HepG2 (cell line): ENCODE measurements around the gene DAB2IP. TPM values are rescaled to one million over a fixed set of nuclear protein-coding genes. Genes with fewer than 3 reads are reported as not detected.
A peak's percentile ranks its signal among the peaks of the same experiment; 100 is the strongest.

ENCODE experiments used
- ATAC-seq: fragments of 200-7000 bp; cut with Tn5 transposase; 3 replicates; pipeline ENCODE4 v1.9.1; 2020; ENCODE audit warnings: mild to moderate bottlenecking, moderate library complexity
- BruUV-seq: library from RNA; stranded (reverse); fragments of 400-500 nt; replicated peaks from 2 replicates; lab custom pipeline; 2021; lab: Mats Ljungman, UMichigan
- CTCF ChIA-PET: fragments of 300-600 bp; formaldehyde crosslinking; extraction: SDS; loops from one replicate; lab custom pipeline; 2021; ENCODE audit warnings: low total read pairs, inconsistent platforms, low intra/inter-chr PET ratio; lab: Yijun Ruan, JAX
- POLR2A ChIA-PET: fragments of 350-600 bp; sonication (Branson Sonifier 250); formaldehyde crosslinking; loops from one replicate; lab custom pipeline; 2020; ENCODE audit warnings: antibody characterized with exemption, inconsistent platforms; lab: Yijun Ruan, JAX
- DNase-seq: peaks from one replicate; pipeline ENCODE4 v3.0.0-alpha.2; 2015; ENCODE audit warnings: low spot score
- FAIRE-seq: peaks from 3 replicates; lab custom pipeline; 2011; peaks lifted over from hg19 to GRCh38; lab: Jason Lieb, UNC
- H2AFZ ChIP-seq: one replicate; pipeline ENCODE4 v1.6.1; 2011; ENCODE audit warnings: low read length, inconsistent platforms
- H3K27ac ChIP-seq: fragments of 300-600 bp; 3 replicates; pipeline ENCODE4 v1.8.0; 2011; ENCODE audit warnings: mixed run types, mild to moderate bottlenecking, mixed read lengths, low read length, inconsistent platforms; ENCODE audit not compliant: insufficient read depth; ENCODE audit errors: extremely low read length
- H3K27me3 ChIP-seq, 2 experiments: fragments of 200-600 bp in 1 of 2; 2 replicates in 1 of 2; 3 replicates in 1 of 2; pipeline versions ENCODE4 v1.6.0 to v1.8.0; 2011; ENCODE audit warnings: low read length in 2 of 2, mild to moderate bottlenecking in 2 of 2, moderate library complexity in 2 of 2, inconsistent platforms in 1 of 2; ENCODE audit not compliant: insufficient read depth in 2 of 2, control insufficient read depth in 1 of 2
- H3K36me3 ChIP-seq, 2 experiments: fragments of 200-600 bp in 1 of 2; replicated peaks in 1 of 2; 2 replicates in 1 of 2; 3 replicates in 1 of 2; pipeline versions ENCODE4 v1.5.1 to v1.8.0; 2011; ENCODE audit warnings: low read length in 2 of 2, inconsistent platforms in 1 of 2; ENCODE audit not compliant: insufficient read depth in 2 of 2, control insufficient read depth in 1 of 2
- H3K4me1 ChIP-seq: 2 replicates; pipeline ENCODE4 v1.5.1; 2012; ENCODE audit warnings: low read length, inconsistent platforms; ENCODE audit not compliant: insufficient read depth
- H3K4me2 ChIP-seq: 2 replicates; pipeline ENCODE4 v1.6.0; 2011; ENCODE audit warnings: low read depth, low read length, inconsistent platforms
- H3K4me3 ChIP-seq, 3 experiments: fragments of 200-600 bp in 1 of 3; sonication (generic), shearing (Covaris generic) in 1 of 3; replicated peaks in 1 of 3; 2 replicates each; pipeline ENCODE4 v1.5.1; 2011 to 2016; ENCODE audit warnings: low read length in 3 of 3, inconsistent platforms in 2 of 3, low read depth in 2 of 3, mild to moderate bottlenecking in 2 of 3, control low read depth in 1 of 3, mixed read lengths in 1 of 3; ENCODE audit not compliant: insufficient read depth in 1 of 3
- H3K79me2 ChIP-seq: one replicate; pipeline ENCODE4 v1.6.1; 2011; ENCODE audit warnings: low read length, inconsistent platforms; ENCODE audit not compliant: insufficient read depth
- H3K9ac ChIP-seq: 2 replicates; pipeline ENCODE4 v1.6.0; 2011; ENCODE audit warnings: mild to moderate bottlenecking, low read depth, low read length, inconsistent platforms; ENCODE audit not compliant: insufficient read depth
- H3K9me3 ChIP-seq: 2 replicates; pipeline ENCODE4 v1.5.1; 2012; ENCODE audit warnings: mild to moderate bottlenecking, low read length
- H4K20me1 ChIP-seq: 2 replicates; pipeline ENCODE4 v1.6.0; 2011; ENCODE audit warnings: inconsistent platforms, mild to moderate bottlenecking, low read length, moderate library complexity; ENCODE audit not compliant: insufficient read depth
- ZXDC ChIP-seq: sonication (generic); formaldehyde crosslinking; IDR thresholded peaks from 2 replicates; pipeline ENCODE4 v1.5.0; 2020; ENCODE audit warnings: mild to moderate bottlenecking, missing genetic modification reagents
- WGBS: methylation state at CpG from one replicate; pipeline ENCODE4 v1.1.6; 2017; ENCODE audit warnings: low lambda C conversion rate; 5-methylcytosine and 5-hydroxymethylcytosine counted together
- in situ Hi-C: cut with HindIII; loops from 2 replicates; pipeline ENCODE4 v1.10.0; 2017; ENCODE audit warnings: low pct_unique_long_range_greater_than_20kb; ENCODE audit not compliant: extremely low pct_ligation_motif_present
- intact Hi-C: fragments of 100-400 bp; cut with micrococcal nuclease; formaldehyde crosslinking; loops from one replicate; pipeline ENCODE4 v1.10.0; 2022; ENCODE audit not compliant: unreplicated experiment
- polyA plus RNA-seq, 8 experiments: library from polyadenylated mRNA; depleted of rRNA in 3 of 8; stranded (reverse) in 7 of 8; unstranded in 1 of 8; fragments of >200 nt; fragmentation: Illumina TruSeq in 4 of 8; extraction: Trizol in 4 of 8; gene quantifications; 2 replicates each; pipeline versions ENCODE4 v1.2.1 to v1.2.3, GENCODE V29; 2011 to 2016; ENCODE audit warnings: low read depth in 4 of 8, missing spikeins in 1 of 8, mixed read lengths in 1 of 8; ENCODE audit not compliant: insufficient read depth in 1 of 8
- total RNA-seq, 5 experiments: library from RNA; depleted of rRNA; stranded (reverse); fragments of >200 nt; fragmentation: Illumina TruSeq; extraction: Trizol; gene quantifications; 2 replicates each; pipeline ENCODE4 v1.2.3, GENCODE V29; 2016; ENCODE audit warnings: low read depth in 1 of 5

Gene DAB2IP
- total and polyA plus RNA-seq, 2 of the 13 experiments (the other 11 are each of a cell fraction or from before 2014, with no cell fraction given): 25.3 to 37.9 TPM

GRCh38 chr9:121619545-121620324 lies 31.7 kb upstream of the DAB2IP start:
- 70% methylated on average over 7 of the region's 11 CpGs for WGBS

More at GRCh38 chr9:121619545-121620324, 31.7 kb upstream of the DAB2IP start:
- ChIA-PET POLR2A (no interaction called here), CTCF (no interaction called here)
- BruUV-seq: no TSS peak
- DNase-seq (no peak), ATAC-seq (no peak), FAIRE-seq (no peak)
- Histone ChIP-seq H3K9me3 (no peaks in the 10 kb centered on the region), H3K36me3 (no peaks in the 10 kb centered on the region), H3K27me3 (no peaks in the 10 kb centered on the region), H2AFZ (no peak overlapping the region), H3K4me1 (peaks cover 36% of the 10 kb centered on the region), H3K27ac (no peak overlapping the region), H4K20me1 (no peaks in the 10 kb centered on the region), H3K9ac (no peak overlapping the region), H3K4me3 (no peak overlapping the region), H3K4me2 (0 out of 2 replicates have a peak overlapping the region, but pooled peaks have one; percentile 3), H3K79me2 (no peaks in the 10 kb centered on the region)
- intact Hi-C loops (no loop called here), in situ Hi-C loops (no loop called here)
- no peak for TF ChIP-seq ZXDC (CRISPR knock-in tag)
